Epidermal melanocyte (primary cell): ENCODE results near the gene CACNB2.
"Not testable (repeated sequence)": the region's sequence is repeated elsewhere in the genome, so short reads cannot be mapped to it uniquely, and the experiment has no call there.

ENCODE experiments used
- DNase-seq: peaks from one replicate; pipeline ENCODE4 v3.0.0; 2011; ENCODE audit warnings: low spot score; ENCODE audit not compliant: insufficient read length

CACNB2 gene

DNA sequence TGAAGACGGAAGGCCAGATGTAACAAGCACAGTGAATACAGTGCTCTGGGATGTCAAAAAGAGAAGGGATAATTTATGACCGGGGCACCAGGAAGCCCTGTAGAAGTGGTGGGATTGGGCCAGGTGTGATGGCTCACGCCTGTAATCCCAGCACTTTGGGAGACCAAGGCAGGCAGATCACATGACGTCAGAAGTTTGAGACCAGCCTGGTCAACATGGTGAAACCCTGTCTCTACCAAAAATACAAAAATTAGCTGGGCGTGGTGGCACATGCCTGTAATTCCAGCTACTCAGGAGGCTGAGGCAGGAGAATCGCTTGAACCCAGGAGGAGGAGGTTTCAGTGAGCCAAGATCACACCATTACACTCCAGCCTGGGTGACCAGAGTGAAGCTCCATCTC lies 305.4 kb downstream of the CACNB2 start:
- not testable (repeated sequence) for DNase-seq

- no peak for DNase-seq
Measured at GRCh38 chr10:18446205-18446604, 306.0 kb downstream of the CACNB2 start.

- DNase-seq = no peak
Measured at GRCh38 chr10:18449611-18450026, 309.4 kb downstream of the CACNB2 start.

- DNase-seq = no peak
Measured at GRCh38 chr10:18450298-18450697, 310.1 kb downstream of the CACNB2 start.

DNA sequence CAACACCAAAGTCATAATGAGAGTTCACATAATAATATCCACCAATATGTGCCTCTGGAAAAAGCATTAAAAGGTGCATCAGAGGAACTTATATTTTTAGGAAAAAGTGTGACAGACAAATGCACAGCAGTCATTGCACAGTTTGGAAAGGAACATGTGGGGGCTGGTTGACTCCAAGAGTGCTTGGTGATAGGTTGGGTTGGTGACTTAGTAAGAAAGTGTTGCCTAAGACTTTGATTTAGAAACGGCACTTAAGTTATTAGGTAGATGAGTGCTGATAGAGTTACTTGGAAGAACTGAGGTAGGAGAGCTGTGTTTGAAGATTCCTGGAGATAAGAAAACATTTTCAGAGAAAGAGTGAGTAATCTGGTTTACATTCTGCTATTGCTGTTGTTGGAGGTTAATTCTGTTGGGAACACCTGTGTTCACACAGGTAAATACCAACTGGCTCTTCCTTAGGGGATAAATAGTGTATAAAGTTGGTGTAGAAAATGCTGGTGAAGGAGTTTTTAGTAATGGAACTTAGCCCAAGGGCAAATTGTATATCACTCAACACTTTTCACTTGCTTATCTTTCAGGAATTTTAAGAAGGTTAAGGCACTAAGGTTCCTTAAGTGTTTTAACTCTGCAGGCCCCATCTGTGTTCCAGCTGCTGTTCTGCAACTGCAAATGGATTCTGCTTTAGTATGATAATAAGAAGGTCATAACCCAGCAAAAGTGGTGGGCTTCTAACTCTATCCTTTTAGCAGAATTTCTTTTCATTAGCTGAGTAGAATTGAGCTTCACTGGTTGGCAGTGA lies 315.1 kb downstream of the CACNB2 start:
- no peak for DNase-seq

- no peak for DNase-seq
Measured at GRCh38 chr10:18456984-18457383, 316.8 kb downstream of the CACNB2 start.

GRCh38 chr10:18460032-18460431 lies 319.8 kb downstream of the CACNB2 start:
- no peak for DNase-seq

GRCh38 chr10:18463673-18464211 lies 323.5 kb downstream of the CACNB2 start:
- no peak for DNase-seq

- no peak for DNase-seq
Measured at GRCh38 chr10:18469125-18469524, 328.9 kb downstream of the CACNB2 start.

DNA sequence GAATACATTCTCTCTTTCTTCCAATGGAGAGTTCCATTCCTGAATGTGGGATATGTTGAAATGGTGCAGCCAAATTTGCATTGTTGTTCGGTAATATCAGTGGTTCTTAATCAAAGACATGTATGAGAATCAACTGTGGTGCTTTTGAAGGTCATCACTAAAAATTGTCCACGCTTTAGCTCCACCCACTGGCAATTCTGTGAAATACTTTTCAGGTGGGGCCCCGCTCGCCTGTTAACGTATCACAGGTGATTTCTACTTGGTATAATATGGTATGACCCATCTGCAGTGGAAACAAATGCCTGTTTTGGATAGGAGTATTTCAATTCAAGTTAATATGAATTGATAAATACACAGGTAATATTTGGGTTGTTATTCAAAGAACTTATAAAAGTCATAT lies 332.8 kb downstream of the CACNB2 start:
- no peak for DNase-seq

DNA sequence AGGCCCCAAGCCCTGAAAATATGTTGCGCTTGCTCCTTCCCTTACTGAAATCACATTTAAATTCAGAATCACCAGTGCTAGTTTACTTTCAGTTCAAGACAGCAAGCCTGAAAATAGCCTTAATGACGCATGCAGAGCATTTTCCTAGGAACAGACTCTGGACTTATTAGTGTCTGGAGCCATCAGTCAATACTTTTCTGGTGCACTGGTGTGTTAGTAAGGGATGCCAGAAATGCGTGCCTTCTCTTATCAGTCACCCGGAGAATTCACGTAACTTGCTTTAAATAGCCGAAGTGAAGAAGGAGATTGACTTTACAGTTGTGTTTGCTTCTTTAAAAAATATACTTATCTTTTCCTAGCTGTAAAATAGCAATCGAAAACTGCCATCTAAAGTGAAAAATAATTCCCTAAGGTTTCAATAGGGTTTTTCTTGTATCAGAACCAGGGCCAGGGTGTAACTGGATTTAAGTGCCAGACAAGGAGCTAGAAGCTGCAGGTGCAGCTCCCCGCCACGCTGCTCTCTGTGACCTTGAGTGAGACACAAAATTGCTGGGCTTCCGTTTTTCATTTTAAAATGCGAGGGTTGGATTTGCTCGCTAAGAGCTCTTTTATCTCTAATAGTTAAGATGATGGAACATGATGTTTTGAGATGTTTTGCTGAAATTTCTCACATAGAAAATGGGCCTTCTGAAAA lies 333.3 kb downstream of the CACNB2 start:
- no peak for DNase-seq

DNA sequence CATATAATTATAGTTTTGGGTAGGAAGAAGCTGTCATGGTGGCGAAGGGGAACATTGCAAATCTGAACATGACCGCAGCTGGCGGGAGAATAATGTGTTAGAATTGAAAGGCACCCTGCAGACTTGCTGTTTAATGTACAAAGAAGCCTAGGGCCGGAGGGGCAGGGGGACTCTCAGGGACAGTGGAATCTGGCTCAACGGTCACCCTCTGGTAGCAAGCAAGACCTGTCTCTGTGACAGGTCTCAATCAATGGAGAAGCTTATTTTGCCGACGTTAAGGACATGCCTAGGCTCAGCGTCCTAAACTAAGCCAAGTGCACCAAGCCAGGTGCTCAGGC lies 333.9 kb downstream of the CACNB2 start:
- DNase-seq = no peak

DNA sequence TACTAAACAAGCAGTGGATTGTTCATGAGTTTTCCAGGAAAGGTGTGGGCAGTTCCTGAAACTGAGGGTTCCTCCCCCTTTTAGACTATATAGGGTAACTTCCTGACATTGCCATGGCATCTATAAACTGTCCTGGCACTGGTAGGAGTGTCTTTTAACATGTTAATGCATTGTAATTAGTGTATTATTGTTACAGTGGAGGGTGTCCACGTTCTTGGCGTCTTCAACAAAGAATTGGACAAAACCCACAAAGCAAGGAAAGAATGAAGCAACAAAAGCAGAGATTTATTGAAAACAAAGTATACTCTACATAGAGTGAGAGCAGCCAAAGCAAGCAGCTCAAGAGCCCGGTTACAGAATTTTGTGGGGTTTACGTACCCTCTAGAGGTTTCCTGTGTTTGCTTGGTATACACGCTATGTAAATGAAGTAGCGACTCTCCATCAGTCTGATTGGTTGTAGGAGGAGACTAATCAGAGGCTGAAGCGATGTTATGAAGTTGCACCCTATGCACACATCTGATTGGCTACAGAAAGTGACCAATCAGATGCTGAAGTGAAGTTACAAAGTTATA lies 335.9 kb downstream of the CACNB2 start:
- DNase-seq = no peak

DNA sequence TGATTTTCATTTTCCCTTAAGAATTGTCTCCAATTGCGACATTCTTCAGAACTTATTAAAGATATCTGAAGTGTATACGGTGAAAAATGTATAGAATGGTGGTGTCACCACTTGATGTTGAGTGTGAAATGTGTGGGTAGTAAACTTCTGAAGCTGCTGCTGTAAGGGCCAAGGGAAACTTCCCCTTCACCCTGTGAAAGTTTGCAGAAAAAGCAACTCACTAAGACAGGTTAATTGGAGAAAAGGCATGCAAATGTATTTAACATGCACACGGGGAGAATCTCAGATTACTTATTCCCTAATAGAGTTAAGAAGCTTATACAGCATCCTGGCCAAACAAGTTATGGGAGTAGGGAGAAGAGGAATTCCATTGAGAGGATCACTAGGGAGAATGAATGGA lies 338.1 kb downstream of the CACNB2 start:
- DNase-seq = no peak

GRCh38 chr10:18479502-18479901 lies 339.3 kb downstream of the CACNB2 start:
- no peak for DNase-seq

GRCh38 chr10:18483516-18484186 lies 343.4 kb downstream of the CACNB2 start:
- DNase-seq = no peak

- DNase-seq = no peak
Measured at GRCh38 chr10:18486438-18486837, 346.2 kb downstream of the CACNB2 start.

DNA sequence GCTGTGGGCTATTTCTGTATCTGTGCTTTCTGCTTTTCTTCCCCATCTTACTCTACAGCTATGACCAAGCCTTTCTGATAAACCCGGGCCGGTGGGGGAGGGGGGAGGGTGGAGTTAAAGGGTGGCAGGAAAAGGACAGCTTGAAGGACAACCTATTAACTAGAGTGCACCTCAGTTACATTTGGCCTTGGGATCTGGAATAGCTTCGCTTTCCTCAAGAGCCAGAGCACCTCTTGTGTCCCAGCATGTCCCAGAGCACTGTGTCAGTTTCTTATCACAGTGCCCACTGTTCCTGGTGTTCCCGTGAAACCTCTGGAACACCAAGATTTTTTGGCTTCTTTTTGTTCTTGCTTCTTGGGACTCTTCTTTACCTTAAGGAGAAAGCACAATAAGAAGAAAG lies 350.5 kb downstream of the CACNB2 start:
- no peak for DNase-seq

- no peak for DNase-seq
Measured at GRCh38 chr10:18497806-18498369, 357.7 kb downstream of the CACNB2 start.

DNA sequence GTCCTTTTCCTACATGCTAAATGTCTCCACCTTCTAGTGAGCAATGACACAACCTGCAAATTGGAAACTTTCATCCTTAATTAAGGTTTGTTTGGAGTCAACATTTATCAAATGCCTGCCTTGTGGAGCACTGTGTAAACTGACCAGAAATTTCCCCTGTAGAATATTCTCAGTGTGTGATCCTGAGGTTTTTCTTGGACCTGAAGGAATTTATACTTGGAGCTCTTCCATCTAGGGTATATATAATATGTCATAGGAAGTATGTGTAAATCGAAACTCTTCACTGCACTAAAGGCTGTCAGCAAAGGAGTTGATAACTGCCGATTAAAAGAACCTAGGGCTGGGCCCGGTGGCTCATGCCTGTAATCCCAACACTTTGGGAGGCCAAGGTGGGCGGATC lies 358.8 kb downstream of the CACNB2 start:
- DNase-seq = no peak

DNA sequence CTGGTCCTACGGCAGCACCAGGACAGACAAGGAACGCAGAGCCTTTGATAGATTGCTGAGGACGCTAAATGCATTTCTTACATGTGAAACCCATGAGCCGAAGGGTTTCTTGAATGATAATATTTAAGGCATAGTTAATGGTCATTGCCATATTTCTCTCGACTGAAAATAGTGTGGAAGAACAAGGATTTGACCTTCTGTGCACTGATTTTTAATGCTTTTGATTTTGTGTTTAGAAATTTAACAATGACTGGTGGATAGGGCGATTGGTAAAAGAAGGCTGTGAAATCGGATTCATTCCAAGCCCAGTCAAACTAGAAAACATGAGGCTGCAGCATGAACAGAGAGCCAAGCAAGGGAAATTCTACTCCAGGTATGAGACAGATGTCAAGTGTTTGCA lies 360.4 kb downstream of the CACNB2 start:
- DNase-seq = no peak

DNA sequence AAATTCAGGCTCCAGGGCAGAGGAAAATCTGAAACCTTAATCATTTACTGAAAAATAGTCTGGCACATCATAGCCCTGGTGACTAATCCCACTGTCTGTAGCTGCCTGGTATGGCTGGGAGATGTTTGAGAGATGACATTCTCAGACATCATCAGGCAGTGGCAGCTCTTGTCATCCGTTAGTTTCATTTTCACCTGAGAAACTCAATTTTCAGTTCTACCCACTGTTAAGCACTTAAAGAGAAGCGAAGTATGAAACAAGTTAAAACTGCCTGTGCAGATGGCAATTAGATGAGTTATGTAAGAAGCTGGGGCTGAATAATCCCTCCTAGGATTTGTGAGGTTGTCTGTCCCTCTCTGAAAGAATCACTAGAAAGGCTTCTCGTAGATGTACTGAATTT lies 361.0 kb downstream of the CACNB2 start:
- no peak for DNase-seq
